Measurements from ENCODE around the gene NHERF2.

GRCh38 chr16:2007081-2007836 is 19.4 kb upstream of the NHERF2 start:
- TF ChIP-seq CTCF (IDR thresholded peaks at IDR 0.05): no peak
- TF ChIP-seq POLR2A (IDR thresholded peaks at IDR 0.05; ENCODE audit: low read depth): no peak

All from esophagus muscularis mucosa (tissue), 3 donors.